Sigmoid colon (tissue), 7 donors: Measurements from ENCODE around the gene POLD1. TPM values are rescaled to one million over a fixed set of nuclear protein-coding genes. Genes with fewer than 3 reads are reported as not detected.

Experiments
- DNase-seq: peaks from one replicate; pipeline ENCODE4 v3.0.0-alpha.2; 2019
- H3K27ac ChIP-seq, 4 donors: fragments of 200-600 bp; sonication (generic); one replicate each; pipeline ENCODE4 v1.5.1; 2016 to 2019; ENCODE audit warnings: mild to moderate bottlenecking in 1 of 4
- H3K27me3 ChIP-seq, 3 donors: fragments of 200-600 bp; sonication (generic); one replicate each; pipeline ENCODE4 v1.5.1; 2019; ENCODE audit warnings: mild to moderate bottlenecking in 1 of 3
- H3K36me3 ChIP-seq, 4 donors: fragments of 200-600 bp; sonication (generic); one replicate each; pipeline ENCODE4 v1.5.1; 2016 to 2019
- H3K4me1 ChIP-seq, 4 donors: fragments of 200-600 bp; sonication (generic); one replicate each; pipeline ENCODE4 v1.5.1; 2017 to 2019
- H3K4me3 ChIP-seq, 4 donors: fragments of 200-600 bp; sonication (generic); one replicate each; pipeline ENCODE4 v1.5.1; 2017 to 2019; ENCODE audit warnings: mild to moderate bottlenecking in 2 of 4, moderate library complexity in 1 of 4
- H3K9me3 ChIP-seq, 4 donors: fragments of 200-600 bp in 3 of 4; sonication (generic) in 3 of 4; one replicate each; pipeline versions ENCODE4 v1.5.1 to v1.6.1; 2013 to 2019
- CTCF ChIP-seq, 4 experiments: fragments of 450-650 bp in 3 of 4; fragments of 200-600 bp in 1 of 4; IDR thresholded peaks; one replicate each; pipeline ENCODE4 v1.5.1; 2016 to 2019; ENCODE audit warnings: antibody characterized with exemption in 4 of 4, mild to moderate bottlenecking in 3 of 4, moderate library complexity in 2 of 4
- EP300 ChIP-seq, 4 donors: sonication (generic); formaldehyde crosslinking; IDR thresholded peaks; one replicate each; pipeline ENCODE4 v1.6.1; 2017; ENCODE audit warnings: antibody characterized with exemption in 4 of 4
- POLR2A ChIP-seq, 2 donors: fragments of 450-650 bp; IDR thresholded peaks; one replicate each; pipeline ENCODE4 v1.6.1; 2016; ENCODE audit warnings: antibody characterized with exemption in 2 of 2, mild to moderate bottlenecking in 2 of 2, moderate library complexity in 2 of 2
- POLR2AphosphoS5 ChIP-seq, 4 donors: sonication (generic); formaldehyde crosslinking; IDR thresholded peaks; one replicate each; pipeline ENCODE4 v1.6.1; 2017; ENCODE audit warnings: antibody characterized with exemption in 4 of 4
- WGBS, 2 donors: extraction: QIAGEN DNeasy Blood & Tissue Kit; methylation state at CpG; one replicate each; pipeline ENCODE4 v1.1.7; 2013; 5-methylcytosine and 5-hydroxymethylcytosine counted together
- intact Hi-C: fragments of 100-400 bp; cut with DNase I; formaldehyde crosslinking; loops from one replicate; pipeline ENCODE4 v1.15.1; 2023
- polyA plus RNA-seq, 3 donors: library from polyadenylated mRNA; stranded (reverse); fragments of 200-250 nt; gene quantifications; one replicate each; pipeline ENCODE4 v1.2.3, GENCODE V29; 2013
- total RNA-seq, 4 donors: library from RNA; depleted of rRNA; stranded (reverse); fragments of >200 nt; gene quantifications; one replicate each; pipeline ENCODE4 v1.1.0, GENCODE V29; 2016
- donor health status: healthy with polysubstance abuse.
- donor health status: Bipolar disorder and iron deficiency.
- donor health status: healthy.

POLD1 gene
- total and polyA plus RNA-seq, 7 donors = 9.6 to 44.2 (median 10.8) TPM

GRCh38 chr19:50451223-50451534 is 67.0 kb downstream of the POLD1 start:
- H3K27ac ChIP-seq = no peak overlapping the region
- H3K27me3 ChIP-seq = peaks cover 0 to 9% (median 3%) of the 10 kb centered on the region in 3 donors
- H3K4me1 ChIP-seq = no peaks in the 10 kb centered on the region
- no peaks in the 10 kb centered on the region for H3K9me3 ChIP-seq
- intact Hi-C loops = no loop called here
- H3K4me3 ChIP-seq = no peak overlapping the region
- 41% methylated on average over 13 of the region's 13 CpGs for WGBS, 2 donors
- DNase-seq = no peak
- no peak for TF ChIP-seq CTCF (IDR thresholded peaks at IDR 0.05)
- TF ChIP-seq POLR2A (IDR thresholded peaks at IDR 0.05) = no peak
- no peak for TF ChIP-seq EP300 (IDR thresholded peaks at IDR 0.05)
- TF ChIP-seq POLR2AphosphoS5 (IDR thresholded peaks at IDR 0.05) = no peak
- H3K36me3 ChIP-seq = no peaks in the 10 kb centered on the region

- no peaks in the 10 kb centered on the region for H3K4me1 ChIP-seq
- DNase-seq = no peak
- no peak overlapping the region for H3K27ac ChIP-seq
- TF ChIP-seq EP300 (IDR thresholded peaks at IDR 0.05) (no peak), POLR2AphosphoS5 (IDR thresholded peaks at IDR 0.05) (no peak), POLR2A (IDR thresholded peaks at IDR 0.05) (no peak), CTCF (IDR thresholded peaks at IDR 0.05) (no peak)
- intact Hi-C loops = no loop called here
- H3K4me3 ChIP-seq = no peak overlapping the region
- peaks cover 3 to 26% (median 15%) of the 10 kb centered on the region in 3 donors for H3K27me3 ChIP-seq
- H3K36me3 ChIP-seq = no peaks in the 10 kb centered on the region
- WGBS, 2 donors = 96% methylated on average over 3 of the region's 3 CpGs
- H3K9me3 ChIP-seq = no peaks in the 10 kb centered on the region
Observed at GRCh38 chr19:50453243-50453642, 69.1 kb downstream of the POLD1 start.

- Histone ChIP-seq H3K36me3 (no peaks in the 10 kb centered on the region), H3K27me3 (peaks cover 4 to 41% (median 24%) of the 10 kb centered on the region in 3 donors), H3K4me1 (no peaks in the 10 kb centered on the region), H3K27ac (no peak overlapping the region), H3K4me3 (no peak overlapping the region), H3K9me3 (no peaks in the 10 kb centered on the region)
- DNase-seq = no peak
- intact Hi-C loops = no loop called here
- TF ChIP-seq EP300 (IDR thresholded peaks at IDR 0.05) (no peak), CTCF (IDR thresholded peaks at IDR 0.05) (no peak), POLR2AphosphoS5 (IDR thresholded peaks at IDR 0.05) (no peak), POLR2A (IDR thresholded peaks at IDR 0.05) (no peak)
- WGBS, 2 donors = 79 to 90% methylated on average over 2 of the region's 2 CpGs
Observed at GRCh38 chr19:50455992-50456391, 71.8 kb downstream of the POLD1 start.

- intact Hi-C loops = no loop called here
- H3K4me1 ChIP-seq = no peaks in the 10 kb centered on the region
- no peak overlapping the region for H3K4me3 ChIP-seq
- WGBS, 2 donors = 87% methylated on average over 5 of the region's 5 CpGs
- no peak overlapping the region for H3K27ac ChIP-seq
- H3K27me3 ChIP-seq = peaks cover 4 to 50% (median 26%) of the 10 kb centered on the region in 3 donors
- H3K36me3 ChIP-seq = no peaks in the 10 kb centered on the region
- no peak for TF ChIP-seq POLR2A (IDR thresholded peaks at IDR 0.05)
- no peak for TF ChIP-seq EP300 (IDR thresholded peaks at IDR 0.05)
- no peak for TF ChIP-seq POLR2AphosphoS5 (IDR thresholded peaks at IDR 0.05)
- TF ChIP-seq CTCF (IDR thresholded peaks at IDR 0.05) = no peak
- DNase-seq = no peak
- no peaks in the 10 kb centered on the region for H3K9me3 ChIP-seq
Observed at GRCh38 chr19:50457300-50457699, 73.2 kb downstream of the POLD1 start.

- H3K27ac ChIP-seq = no peak overlapping the region
- DNase-seq = no peak
- no peaks in the 10 kb centered on the region for H3K36me3 ChIP-seq
- TF ChIP-seq EP300 (IDR thresholded peaks at IDR 0.05) = no peak
- TF ChIP-seq POLR2AphosphoS5 (IDR thresholded peaks at IDR 0.05) = no peak
- no peak for TF ChIP-seq CTCF (IDR thresholded peaks at IDR 0.05)
- no peak for TF ChIP-seq POLR2A (IDR thresholded peaks at IDR 0.05)
- no peaks in the 10 kb centered on the region for H3K9me3 ChIP-seq
- H3K27me3 ChIP-seq = peaks cover 4 to 50% (median 26%) of the 10 kb centered on the region in 3 donors
- no peak overlapping the region for H3K4me3 ChIP-seq
- WGBS, 2 donors = 41 to 48% methylated on average over 50 of the region's 50 CpGs
- no peaks in the 10 kb centered on the region for H3K4me1 ChIP-seq
- intact Hi-C loops = no loop called here
Observed at GRCh38 chr19:50458396-50459066, 74.4 kb downstream of the POLD1 start.
